ENCODE results near the gene KIF5A.
"Not testable (repeated sequence)": the region's sequence is repeated elsewhere in the genome, so short reads cannot be mapped to it uniquely, and the experiment has no call there.

Gene KIF5A

GRCh38 chr12:57553343-57554202 lies 3.7 kb downstream of the KIF5A start:
- DNase-seq (ENCODE audit: low read depth in 1 of 2, low spot score in 1 of 2) = no peak

GRCh38 chr12:57554453-57554852 lies 4.6 kb downstream of the KIF5A start:
- DNase-seq (ENCODE audit: low read depth in 1 of 2, low spot score in 1 of 2) = no peak

- DNase-seq (ENCODE audit: low read depth in 1 of 2, low spot score in 1 of 2) = no peak
These were observed 5.1 kb downstream of the KIF5A start for GRCh38 chr12:57554897-57555296.

- no peak for DNase-seq (ENCODE audit: low read depth in 1 of 2, low spot score in 1 of 2)
These were observed 9.0 kb downstream of the KIF5A start for GRCh38 chr12:57558864-57559263.

GRCh38 chr12:57560516-57560915 lies 10.7 kb downstream of the KIF5A start:
- no peak for DNase-seq (ENCODE audit: low read depth in 1 of 2, low spot score in 1 of 2)

GRCh38 chr12:57561117-57561516 lies 11.3 kb downstream of the KIF5A start:
- DNase-seq (ENCODE audit: low read depth in 1 of 2, low spot score in 1 of 2) = not testable (repeated sequence)

GRCh38 chr12:57563358-57563757 lies 13.5 kb downstream of the KIF5A start:
- DNase-seq (ENCODE audit: low read depth in 1 of 2, low spot score in 1 of 2) = no peak

GRCh38 chr12:57564178-57564740 lies 14.4 kb downstream of the KIF5A start:
- DNase-seq (ENCODE audit: low read depth in 1 of 2, low spot score in 1 of 2) = no peak

GRCh38 chr12:57568838-57569237 lies 19.0 kb downstream of the KIF5A start:
- no peak for DNase-seq (ENCODE audit: low read depth in 1 of 2, low spot score in 1 of 2)

GRCh38 chr12:57569858-57570257 lies 20.0 kb downstream of the KIF5A start:
- DNase-seq (ENCODE audit: low read depth in 1 of 2, low spot score in 1 of 2) = no peak

GRCh38 chr12:57570438-57570837 lies 20.6 kb downstream of the KIF5A start:
- not testable (repeated sequence) for DNase-seq (ENCODE audit: low read depth in 1 of 2, low spot score in 1 of 2)

GRCh38 chr12:57571926-57572762 lies 22.3 kb downstream of the KIF5A start:
- DNase-seq (ENCODE audit: low read depth in 1 of 2, low spot score in 1 of 2) = no peak

- DNase-seq (ENCODE audit: low read depth in 1 of 2, low spot score in 1 of 2) = no peak
These were observed 25.0 kb downstream of the KIF5A start for GRCh38 chr12:57574795-57575194.

GRCh38 chr12:57575771-57576612 lies 26.1 kb downstream of the KIF5A start:
- DNase-seq (ENCODE audit: low read depth in 1 of 2, low spot score in 1 of 2) = no peak

GRCh38 chr12:57576613-57577160 lies 26.8 kb downstream of the KIF5A start:
- no peak for DNase-seq (ENCODE audit: low read depth in 1 of 2, low spot score in 1 of 2)

- DNase-seq (ENCODE audit: low read depth in 1 of 2, low spot score in 1 of 2) = no peak
These were observed 28.3 kb downstream of the KIF5A start for GRCh38 chr12:57577981-57578758.

- DNase-seq (ENCODE audit: low read depth in 1 of 2, low spot score in 1 of 2) = no peak
These were observed 29.2 kb downstream of the KIF5A start for GRCh38 chr12:57579011-57579410.

- no peak for DNase-seq (ENCODE audit: low read depth in 1 of 2, low spot score in 1 of 2)
These were observed 30.0 kb downstream of the KIF5A start for GRCh38 chr12:57579677-57580465.

- DNase-seq (ENCODE audit: low read depth in 1 of 2, low spot score in 1 of 2) = no peak
These were observed 30.6 kb downstream of the KIF5A start for GRCh38 chr12:57580466-57580795.

Data from activated CD4-positive, alpha-beta T cell treated with anti-CD3 and anti-CD28 coated beads, Interleukin-2, amount 50 U/mL, for 24 hours (primary cell).